ENCODE measurements around the gene GNAI2.
A peak's percentile ranks its signal among the peaks of the same experiment; 100 is the strongest.
"Not testable (repeated sequence)": the region's sequence is repeated elsewhere in the genome, so short reads cannot be mapped to it uniquely, and the experiment has no call there.

The GNAI2 gene

GRCh38 chr3:50227390-50228183, 8.4 kb upstream of the GNAI2 start:
- DNase-seq = peak; percentile 92

GRCh38 chr3:50228184-50228763, 7.7 kb upstream of the GNAI2 start:
- not testable (repeated sequence) for DNase-seq

GRCh38 chr3:50229490-50229889, 6.5 kb upstream of the GNAI2 start:
- DNase-seq = no peak

GRCh38 chr3:50230104-50230793, 5.8 kb upstream of the GNAI2 start:
- DNase-seq = no peak

- DNase-seq = no peak
These were observed 5.2 kb upstream of the GNAI2 start for GRCh38 chr3:50230794-50231125.

- no peak for DNase-seq
These were observed 4.4 kb upstream of the GNAI2 start for GRCh38 chr3:50231581-50231980.

GRCh38 chr3:50232303-50232702, 3.7 kb upstream of the GNAI2 start:
- DNase-seq = no peak

GRCh38 chr3:50233176-50233575, 2.8 kb upstream of the GNAI2 start:
- DNase-seq = no peak

GRCh38 chr3:50236484-50237132, 604 bp downstream of the GNAI2 start:
- no peak for DNase-seq

- no peak for DNase-seq
These were observed 1.2 kb downstream of the GNAI2 start for GRCh38 chr3:50237133-50237651.

- peak; percentile 87 for DNase-seq
These were observed 1.9 kb downstream of the GNAI2 start for GRCh38 chr3:50237754-50238548.

- peak; percentile 44 for DNase-seq
These were observed 2.6 kb downstream of the GNAI2 start for GRCh38 chr3:50238549-50239026.

GRCh38 chr3:50239649-50240048, 3.6 kb downstream of the GNAI2 start:
- DNase-seq = no peak

GRCh38 chr3:50241163-50241562, 5.2 kb downstream of the GNAI2 start:
- DNase-seq = no peak

GRCh38 chr3:50241713-50242380, 5.8 kb downstream of the GNAI2 start:
- DNase-seq = no peak

GRCh38 chr3:50242381-50242770, 6.4 kb downstream of the GNAI2 start:
- DNase-seq = no peak

GRCh38 chr3:50242851-50243542, 7.0 kb downstream of the GNAI2 start:
- peak; percentile 85 for DNase-seq

- no peak for DNase-seq
These were observed 7.5 kb downstream of the GNAI2 start for GRCh38 chr3:50243543-50243895.

- DNase-seq = not testable (repeated sequence)
These were observed 8.8 kb downstream of the GNAI2 start for GRCh38 chr3:50244813-50245212.

- no peak for DNase-seq
These were observed 9.3 kb downstream of the GNAI2 start for GRCh38 chr3:50245251-50245745.

Data from CD4-positive, alpha-beta T cell treated with Interleukin-15 for 1 hour (primary cell).